AG04450 (cell line): Measurements from ENCODE around the gene RHBDD1. TPM values are rescaled to one million over a fixed set of nuclear protein-coding genes. Genes with fewer than 3 reads are reported as not detected.

ENCODE experiments used
- CTCF ChIA-PET: fragments of 300-600, 350-600 bp; formaldehyde crosslinking; extraction: SDS; loops from one replicate; lab custom pipeline; 2022; ENCODE audit warnings: antibody characterized with exemption, inconsistent platforms; lab: Charles Lee
- POLR2A ChIA-PET: fragments of 350-600 bp; formaldehyde crosslinking; extraction: SDS; loops from one replicate; lab custom pipeline; 2021; ENCODE audit warnings: antibody characterized with exemption, inconsistent platforms; lab: Yijun Ruan, JAX
- DNase-seq: peaks from one replicate; pipeline ENCODE4 v3.0.0-alpha.2; 2011; ENCODE audit warnings: low read depth, low spot score
- H3K27ac ChIP-seq: one replicate; pipeline ENCODE4 v1.5.1; 2012; ENCODE audit warnings: low read depth, low read length, control low read depth
- H3K27me3 ChIP-seq: one replicate; pipeline ENCODE4 v1.6.0; 2012; ENCODE audit warnings: low read length; ENCODE audit not compliant: control insufficient read depth, insufficient read depth
- H3K4me3 ChIP-seq: 2 replicates; pipeline ENCODE4 v1.5.1; 2011; ENCODE audit warnings: mild to moderate bottlenecking, low read depth, low read length, control low read depth
- H3K9me3 ChIP-seq: 2 replicates; pipeline ENCODE4 v1.5.1; 2012; ENCODE audit warnings: low read length; ENCODE audit not compliant: control insufficient read depth, insufficient read depth
- polyA plus RNA-seq: library from polyadenylated mRNA; depleted of rRNA; stranded (reverse); fragments of >200 nt; gene quantifications from 2 replicates; pipeline ENCODE4 v1.2.3, GENCODE V29; 2011
- TF ChIP-seq, protein P1 (sequence below): IDR thresholded peaks from 2 replicates; pipeline ENCODE4 v1.5.1; 2011; ENCODE audit warnings: low read depth, low read length, control low read depth, inconsistent platforms

The RHBDD1 gene
- polyA plus RNA-seq, 1 experiment, result 48.7 TPM

DNA sequence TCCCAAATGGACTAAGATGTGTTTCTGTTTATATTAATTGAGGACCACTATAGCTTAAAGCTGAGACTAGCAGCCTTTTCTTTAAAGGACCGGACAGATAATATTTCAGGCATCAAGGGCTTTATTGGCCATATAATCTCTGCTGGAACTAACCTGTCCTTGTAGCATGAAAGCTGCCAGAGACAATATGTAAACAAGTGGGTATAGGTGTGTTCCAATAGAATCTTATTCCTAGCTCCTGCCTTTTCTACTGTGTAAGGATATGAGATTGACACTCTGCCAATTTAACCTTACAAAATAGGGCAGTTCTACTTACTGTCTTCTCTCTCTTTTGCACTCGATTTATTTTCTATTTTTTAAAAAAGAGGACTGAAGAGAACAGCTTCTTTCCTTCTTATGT, 74.0 kb downstream of the RHBDD1 start:
- CTCF ChIA-PET, result interaction anchor here (1.0 kb wide), 1 partner anchor 107 kb away, joined by 4 read pairs; no protein-coding TSS in a partner anchor
- DNase-seq, result no peak
- POLR2A ChIA-PET, result no interaction called here
- TF ChIP-seq, protein P1, sequence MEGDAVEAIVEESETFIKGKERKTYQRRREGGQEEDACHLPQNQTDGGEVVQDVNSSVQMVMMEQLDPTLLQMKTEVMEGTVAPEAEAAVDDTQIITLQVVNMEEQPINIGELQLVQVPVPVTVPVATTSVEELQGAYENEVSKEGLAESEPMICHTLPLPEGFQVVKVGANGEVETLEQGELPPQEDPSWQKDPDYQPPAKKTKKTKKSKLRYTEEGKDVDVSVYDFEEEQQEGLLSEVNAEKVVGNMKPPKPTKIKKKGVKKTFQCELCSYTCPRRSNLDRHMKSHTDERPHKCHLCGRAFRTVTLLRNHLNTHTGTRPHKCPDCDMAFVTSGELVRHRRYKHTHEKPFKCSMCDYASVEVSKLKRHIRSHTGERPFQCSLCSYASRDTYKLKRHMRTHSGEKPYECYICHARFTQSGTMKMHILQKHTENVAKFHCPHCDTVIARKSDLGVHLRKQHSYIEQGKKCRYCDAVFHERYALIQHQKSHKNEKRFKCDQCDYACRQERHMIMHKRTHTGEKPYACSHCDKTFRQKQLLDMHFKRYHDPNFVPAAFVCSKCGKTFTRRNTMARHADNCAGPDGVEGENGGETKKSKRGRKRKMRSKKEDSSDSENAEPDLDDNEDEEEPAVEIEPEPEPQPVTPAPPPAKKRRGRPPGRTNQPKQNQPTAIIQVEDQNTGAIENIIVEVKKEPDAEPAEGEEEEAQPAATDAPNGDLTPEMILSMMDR, result no peak
- Histone ChIP-seq H3K27ac (no peak overlapping the region), H3K9me3 (no peaks in the 10 kb centered on the region), H3K27me3 (no peaks in the 10 kb centered on the region), H3K4me3 (no peak overlapping the region)

DNA sequence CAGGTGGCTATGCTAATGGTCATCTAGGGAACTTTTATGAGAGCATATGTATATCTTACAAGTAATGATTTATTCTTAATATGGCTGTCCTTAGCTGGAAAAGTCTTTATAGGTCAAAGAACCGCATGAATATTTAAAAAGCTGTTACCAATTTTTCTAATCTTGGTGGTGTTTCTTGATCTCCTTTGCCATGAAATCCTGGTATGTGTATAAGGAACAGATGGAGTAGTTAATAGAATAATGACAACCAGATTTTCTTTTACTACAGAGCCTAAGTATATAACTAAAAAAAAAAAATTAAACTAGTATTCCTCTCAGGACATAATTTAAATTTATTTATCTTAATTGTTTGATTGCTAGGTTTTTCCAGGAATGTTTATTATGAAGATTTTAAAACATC, 74.5 kb downstream of the RHBDD1 start:
- Histone ChIP-seq H3K27me3 (no peaks in the 10 kb centered on the region), H3K9me3 (no peaks in the 10 kb centered on the region), H3K4me3 (no peak overlapping the region), H3K27ac (no peak overlapping the region)
- CTCF ChIA-PET, result interaction anchor here (1.0 kb wide), 1 partner anchor 108 kb away, joined by 4 read pairs; no protein-coding TSS in a partner anchor
- TF ChIP-seq, protein P1, result no peak
- DNase-seq, result no peak
- POLR2A ChIA-PET, result no interaction called here

GRCh38 chr2:226911932-226912331, 76.1 kb downstream of the RHBDD1 start:
- H3K27ac ChIP-seq, result no peak overlapping the region
- H3K4me3 ChIP-seq, result no peak overlapping the region
- CTCF ChIA-PET, result interaction anchor here (0.9 kb wide), 1 partner anchor 42 kb away, joined by 3 read pairs; no protein-coding TSS in a partner anchor
- H3K27me3 ChIP-seq, result no peaks in the 10 kb centered on the region
- TF ChIP-seq, protein P1, result no peak
- no peak for DNase-seq
- POLR2A ChIA-PET, result no interaction called here
- no peaks in the 10 kb centered on the region for H3K9me3 ChIP-seq

DNA sequence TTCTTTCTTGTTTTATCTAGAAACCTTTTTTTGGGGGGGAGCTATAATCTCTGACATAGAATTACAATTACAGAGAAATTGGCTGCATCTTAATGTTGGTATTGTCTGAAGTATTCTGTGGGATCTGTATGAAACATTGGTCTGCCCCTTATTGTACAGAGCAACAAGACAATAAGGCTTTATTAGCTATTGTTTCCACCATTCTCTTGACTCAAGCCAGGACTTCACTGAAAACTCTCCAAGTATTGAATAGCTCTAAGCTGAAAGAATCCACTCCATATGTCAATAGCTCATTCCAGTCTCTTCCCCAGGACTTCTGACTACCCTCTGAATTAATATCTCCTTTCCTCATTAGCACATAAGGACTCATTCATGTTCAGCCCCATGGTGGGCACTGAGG, 77.8 kb downstream of the RHBDD1 start:
- Histone ChIP-seq H3K4me3 (no peak overlapping the region), H3K27ac (no peak overlapping the region), H3K27me3 (no peaks in the 10 kb centered on the region), H3K9me3 (no peaks in the 10 kb centered on the region)
- ChIA-PET CTCF (interaction anchor here (0.5 kb wide), 1 partner anchor 194 kb away, joined by 3 read pairs; no protein-coding TSS in a partner anchor), POLR2A (no interaction called here)
- no peak for DNase-seq
- TF ChIP-seq, protein P1, result no peak

DNA sequence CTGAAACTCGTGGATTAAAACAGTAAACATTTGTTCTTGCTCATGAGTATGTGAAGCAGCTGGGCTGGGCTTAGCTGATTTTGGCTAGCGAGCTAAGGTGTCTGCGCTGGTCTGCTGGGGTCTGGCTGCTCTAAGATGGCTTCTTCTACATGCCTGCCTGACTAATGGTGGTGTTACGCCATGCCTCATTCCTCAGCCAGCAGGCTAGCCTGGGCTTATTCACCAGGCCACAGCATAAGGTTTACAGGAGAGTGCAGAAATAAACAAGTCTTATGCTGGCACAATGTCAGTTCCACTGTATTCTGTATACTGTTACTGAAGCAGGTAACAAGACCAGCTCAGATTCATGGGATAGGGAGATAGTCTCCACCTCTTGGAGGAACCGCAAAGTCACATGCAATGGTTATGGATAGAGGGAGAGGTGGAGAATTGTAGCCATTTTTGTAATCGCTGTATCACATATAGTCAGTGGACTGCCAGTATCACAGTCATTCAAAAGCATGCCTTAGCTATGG, 80.0 kb downstream of the RHBDD1 start:
- no peaks in the 10 kb centered on the region for H3K9me3 ChIP-seq
- peak overlapping the region; percentile 32 for H3K27ac ChIP-seq
- ChIA-PET CTCF (no interaction called here), POLR2A (no interaction called here)
- no peak overlapping the region for H3K4me3 ChIP-seq
- TF ChIP-seq, protein P1, result no peak
- H3K27me3 ChIP-seq, result no peaks in the 10 kb centered on the region
- DNase-seq, result peak; percentile 67
